ENCODE data around the gene PLA2G15.
"Not testable (repeated sequence)": the region's sequence is repeated elsewhere in the genome, so short reads cannot be mapped to it uniquely, and the experiment has no call there.

The PLA2G15 gene

GRCh38 chr16:68281368-68282063, 36.3 kb downstream of the PLA2G15 start:
- no peak for DNase-seq

- DNase-seq: no peak
These were observed 36.9 kb downstream of the PLA2G15 start for GRCh38 chr16:68282064-68282452.

GRCh38 chr16:68283346-68283745, 38.2 kb downstream of the PLA2G15 start:
- DNase-seq: no peak

GRCh38 chr16:68283801-68284598, 38.8 kb downstream of the PLA2G15 start:
- no peak for DNase-seq

- no peak for DNase-seq
These were observed 39.7 kb downstream of the PLA2G15 start for GRCh38 chr16:68284847-68285246.

- DNase-seq: no peak
These were observed 40.5 kb downstream of the PLA2G15 start for GRCh38 chr16:68285683-68286082.

- no peak for DNase-seq
These were observed 41.2 kb downstream of the PLA2G15 start for GRCh38 chr16:68286153-68287074.

- no peak for DNase-seq
These were observed 42.4 kb downstream of the PLA2G15 start for GRCh38 chr16:68287276-68288251.

- no peak for DNase-seq
These were observed 43.1 kb downstream of the PLA2G15 start for GRCh38 chr16:68288252-68288650.

GRCh38 chr16:68288796-68289195, 43.6 kb downstream of the PLA2G15 start:
- not testable (repeated sequence) for DNase-seq

- DNase-seq: no peak
These were observed 44.0 kb downstream of the PLA2G15 start for GRCh38 chr16:68289202-68289601.

GRCh38 chr16:68289621-68290329, 44.6 kb downstream of the PLA2G15 start:
- no peak for DNase-seq

GRCh38 chr16:68290450-68290849, 45.3 kb downstream of the PLA2G15 start:
- DNase-seq: no peak

- DNase-seq: no peak
These were observed 46.1 kb downstream of the PLA2G15 start for GRCh38 chr16:68291227-68291626.

- no peak for DNase-seq
These were observed 47.3 kb downstream of the PLA2G15 start for GRCh38 chr16:68292425-68292824.

GRCh38 chr16:68296291-68296690, 51.1 kb downstream of the PLA2G15 start:
- DNase-seq: no peak

- no peak for DNase-seq
These were observed 51.5 kb downstream of the PLA2G15 start for GRCh38 chr16:68296693-68297092.

GRCh38 chr16:68297908-68298307, 52.7 kb downstream of the PLA2G15 start:
- DNase-seq: no peak

- no peak for DNase-seq
These were observed 53.1 kb downstream of the PLA2G15 start for GRCh38 chr16:68298312-68298711.

GRCh38 chr16:68298907-68299561, 53.9 kb downstream of the PLA2G15 start:
- DNase-seq: no peak
